Urinary bladder (tissue), 4 donors: ENCODE measurements around the gene GNAZ. TPM values are rescaled to one million over a fixed set of nuclear protein-coding genes. Genes with fewer than 3 reads are reported as not detected.
"Not testable (repeated sequence)": the region's sequence is repeated elsewhere in the genome, so short reads cannot be mapped to it uniquely, and the experiment has no call there.

Experiments
- DNase-seq: peaks from one replicate; pipeline ENCODE4 v3.0.0-alpha.2; 2015; ENCODE audit errors: extremely low spot score
- H3K27ac ChIP-seq: one replicate; pipeline ENCODE4 v1.5.1; 2013; ENCODE audit warnings: low read depth, mild to moderate bottlenecking, moderate library complexity
- H3K36me3 ChIP-seq: one replicate; pipeline ENCODE4 v1.6.1; 2013; ENCODE audit warnings: mild to moderate bottlenecking, moderate library complexity; ENCODE audit not compliant: insufficient read depth
- H3K4me1 ChIP-seq: one replicate; pipeline ENCODE4 v1.6.1; 2013; ENCODE audit warnings: mild to moderate bottlenecking, moderate library complexity; ENCODE audit not compliant: insufficient read depth
- H3K4me3 ChIP-seq: one replicate; pipeline ENCODE4 v1.5.1; 2013; ENCODE audit warnings: low read depth, low read length
- WGBS: extraction: QIAGEN DNeasy Blood & Tissue Kit; methylation state at CpG from one replicate; pipeline ENCODE4 v1.1.7; 2013; 5-methylcytosine and 5-hydroxymethylcytosine counted together
- polyA plus RNA-seq: library from polyadenylated mRNA; stranded (reverse); fragments of 200-250 nt; gene quantifications from one replicate; pipeline ENCODE4 v1.2.3, GENCODE V29; 2013
- total RNA-seq: library from RNA; depleted of rRNA; stranded (reverse); fragments of >200 nt; gene quantifications from one replicate; pipeline ENCODE4 v1.2.3, GENCODE V29; 2014
- donor health status: healthy with polysubstance abuse.
- donor health status: healthy.

Gene GNAZ
- total and polyA plus RNA-seq, 2 donors, result 5.4 to 12.2 TPM

- Histone ChIP-seq H3K4me3 (no peak overlapping the region), H3K36me3 (no peaks in the 10 kb centered on the region), H3K27ac (no peak overlapping the region), H3K4me1 (no peaks in the 10 kb centered on the region)
- no peak for DNase-seq
- whole genome bisulfite sequencing, result 72% methylated on average over 6 of the region's 6 CpGs
These were observed 34.6 kb upstream of the GNAZ start for GRCh38 chr22:23035557-23036277.

DNA sequence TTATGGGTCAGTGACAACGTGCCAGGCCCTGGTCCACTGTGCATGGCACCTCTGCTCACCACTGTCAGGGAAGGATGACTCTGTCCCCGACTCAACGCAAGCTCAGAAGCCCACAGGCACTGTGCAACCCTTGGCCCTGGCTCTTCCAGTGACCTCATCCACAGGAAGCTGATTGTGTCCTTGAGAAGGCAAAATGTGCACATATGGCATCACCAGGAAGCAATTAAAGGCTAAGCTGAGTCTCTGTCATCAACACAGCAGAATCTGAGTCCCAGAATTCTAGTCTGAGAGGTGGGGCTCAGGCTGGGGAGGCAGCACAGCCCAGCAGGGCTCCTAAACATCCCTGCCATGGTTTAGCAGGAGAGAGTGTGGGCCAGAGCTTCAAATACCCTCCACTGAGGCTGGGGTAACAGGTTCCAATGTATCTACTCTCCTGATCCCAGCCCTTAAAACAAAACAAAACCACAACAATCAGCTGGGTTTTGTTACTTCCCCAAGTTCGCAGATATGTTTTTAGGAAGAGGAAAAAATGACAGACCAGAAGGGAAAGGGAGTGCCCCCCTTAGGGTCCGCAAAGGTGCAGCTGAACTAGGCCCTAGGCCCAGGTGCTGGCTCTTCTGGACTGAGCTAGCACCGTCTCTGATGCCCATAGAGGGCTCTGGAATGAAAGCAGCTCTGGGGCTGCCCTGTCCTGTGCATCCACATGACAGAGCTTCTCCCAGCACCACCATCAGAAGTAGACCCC, 33.5 kb upstream of the GNAZ start:
- DNase-seq, result no peak
- Histone ChIP-seq H3K4me3 (no peak overlapping the region), H3K36me3 (no peaks in the 10 kb centered on the region), H3K27ac (no peak overlapping the region), H3K4me1 (no peaks in the 10 kb centered on the region)
- 69% methylated on average over 6 of the region's 6 CpGs for WGBS

- DNase-seq, result no peak
- WGBS, result 86% methylated on average over 8 of the region's 8 CpGs
- Histone ChIP-seq H3K27ac (no peak overlapping the region), H3K4me3 (no peak overlapping the region), H3K36me3 (no peaks in the 10 kb centered on the region), H3K4me1 (no peaks in the 10 kb centered on the region)
These were observed 32.6 kb upstream of the GNAZ start for GRCh38 chr22:23037429-23038333.

GRCh38 chr22:23038334-23038642, 32.0 kb upstream of the GNAZ start:
- no peaks in the 10 kb centered on the region for H3K36me3 ChIP-seq
- no peaks in the 10 kb centered on the region for H3K4me1 ChIP-seq
- 85% methylated on average over 6 of the region's 6 CpGs for WGBS
- H3K4me3 ChIP-seq, result no peak overlapping the region
- no peak for DNase-seq
- no peak overlapping the region for H3K27ac ChIP-seq

DNA sequence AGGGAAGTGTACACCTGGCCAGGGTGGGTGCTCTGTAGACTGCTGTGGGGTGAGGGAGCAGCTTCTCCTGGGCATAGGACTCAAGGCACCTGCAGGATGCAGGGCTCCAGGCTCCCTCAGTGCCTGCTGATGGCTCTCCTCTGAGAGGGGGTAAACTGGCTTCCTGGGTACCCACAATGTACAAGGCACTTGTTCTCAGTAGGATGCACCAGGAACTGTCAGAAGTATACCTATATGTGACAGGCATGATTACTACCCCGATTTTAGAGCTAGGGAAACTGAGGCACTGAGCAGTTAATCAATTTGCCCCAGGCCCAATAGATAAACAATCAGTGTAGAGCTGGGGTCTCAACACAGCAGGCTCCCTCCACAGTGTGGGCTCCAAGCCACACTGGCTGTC, 31.4 kb upstream of the GNAZ start:
- DNase-seq, result no peak
- H3K4me3 ChIP-seq, result no peak overlapping the region
- H3K27ac ChIP-seq, result no peak overlapping the region
- no peaks in the 10 kb centered on the region for H3K36me3 ChIP-seq
- WGBS, result 83% methylated on average over 1 of the region's 1 CpG
- no peaks in the 10 kb centered on the region for H3K4me1 ChIP-seq

GRCh38 chr22:23042179-23042578, 28.1 kb upstream of the GNAZ start:
- H3K4me3 ChIP-seq, result no peak overlapping the region
- H3K4me1 ChIP-seq, result no peaks in the 10 kb centered on the region
- no peaks in the 10 kb centered on the region for H3K36me3 ChIP-seq
- no peak for DNase-seq
- no peak overlapping the region for H3K27ac ChIP-seq
- WGBS, result 60% methylated on average over 3 of the region's 3 CpGs

GRCh38 chr22:23044570-23044969, 25.7 kb upstream of the GNAZ start:
- Histone ChIP-seq H3K4me3 (no peak overlapping the region), H3K4me1 (no peaks in the 10 kb centered on the region), H3K27ac (no peak overlapping the region), H3K36me3 (no peaks in the 10 kb centered on the region)
- WGBS, result 29% methylated on average over 1 of the region's 1 CpG
- no peak for DNase-seq

DNA sequence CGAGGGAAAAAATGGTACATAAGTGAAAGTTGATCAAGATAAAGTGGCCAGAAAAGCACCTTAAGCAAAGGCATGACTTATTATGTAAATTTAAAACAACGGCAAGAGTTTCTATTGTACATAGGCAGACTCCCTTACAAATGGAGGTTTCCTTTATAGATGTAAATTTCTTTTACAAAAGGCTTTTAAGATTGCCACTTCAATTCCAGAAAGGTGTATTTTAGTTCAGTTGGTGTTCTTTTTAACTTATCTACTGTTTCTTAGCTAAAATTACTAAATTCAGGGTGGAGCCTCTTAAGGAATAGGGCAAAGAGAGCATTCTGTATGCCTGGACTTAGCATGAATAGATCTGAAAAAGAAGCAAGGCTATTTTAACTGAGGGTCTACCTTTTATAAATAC, 24.9 kb upstream of the GNAZ start:
- H3K27ac ChIP-seq, result no peak overlapping the region
- DNase-seq, result no peak
- WGBS, result 62% methylated on average over 2 of the region's 2 CpGs

DNA sequence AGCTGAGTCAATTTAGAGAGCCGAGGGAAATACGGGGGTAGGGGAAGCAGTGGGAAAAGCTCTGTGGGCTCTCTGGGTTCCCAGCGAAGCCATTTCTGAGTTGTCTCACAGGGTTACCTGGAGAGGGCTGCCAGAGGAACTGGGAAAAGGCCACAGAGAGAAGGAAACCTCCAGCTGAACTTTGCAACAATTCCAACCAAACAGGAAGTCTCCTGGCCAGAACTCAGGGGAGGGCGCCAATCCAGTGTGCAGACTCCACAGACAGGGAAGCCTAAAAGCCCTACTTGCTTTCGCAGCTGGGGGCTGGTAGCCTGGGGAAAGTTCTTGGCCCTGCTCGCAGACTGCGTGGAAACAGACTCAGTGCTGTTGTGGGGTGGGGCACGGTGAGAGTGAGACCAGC, 23.1 kb upstream of the GNAZ start:
- no peak overlapping the region for H3K4me3 ChIP-seq
- H3K36me3 ChIP-seq, result no peaks in the 10 kb centered on the region
- no peak for DNase-seq
- no peak overlapping the region for H3K27ac ChIP-seq
- WGBS, result 83% methylated on average over 8 of the region's 8 CpGs
- no peaks in the 10 kb centered on the region for H3K4me1 ChIP-seq

More for the DNA sequence above, 24.9 kb upstream of the GNAZ start:
- Histone ChIP-seq H3K36me3 (no peaks in the 10 kb centered on the region), H3K4me3 (no peak overlapping the region), H3K4me1 (no peaks in the 10 kb centered on the region)

GRCh38 chr22:23047742-23048141, 22.6 kb upstream of the GNAZ start:
- no peak for DNase-seq
- H3K4me1 ChIP-seq, result no peaks in the 10 kb centered on the region
- no peak overlapping the region for H3K27ac ChIP-seq
- WGBS, result 91% methylated on average over 6 of the region's 6 CpGs
- no peaks in the 10 kb centered on the region for H3K36me3 ChIP-seq
- H3K4me3 ChIP-seq, result no peak overlapping the region

GRCh38 chr22:23050546-23050945, 19.8 kb upstream of the GNAZ start:
- H3K27ac ChIP-seq, H3K4me3 ChIP-seq, DNase-seq, H3K36me3 ChIP-seq, H3K4me1 ChIP-seq: not testable (repeated sequence)
- WGBS, result 84% methylated on average over 1 of the region's 1 CpG

- no peak overlapping the region for H3K4me3 ChIP-seq
- no peak for DNase-seq
- no peaks in the 10 kb centered on the region for H3K4me1 ChIP-seq
- no peak overlapping the region for H3K27ac ChIP-seq
- whole genome bisulfite sequencing, result 44% methylated on average over 5 of the region's 5 CpGs
- no peaks in the 10 kb centered on the region for H3K36me3 ChIP-seq
These were observed 17.1 kb upstream of the GNAZ start for GRCh38 chr22:23053051-23053707.

DNA sequence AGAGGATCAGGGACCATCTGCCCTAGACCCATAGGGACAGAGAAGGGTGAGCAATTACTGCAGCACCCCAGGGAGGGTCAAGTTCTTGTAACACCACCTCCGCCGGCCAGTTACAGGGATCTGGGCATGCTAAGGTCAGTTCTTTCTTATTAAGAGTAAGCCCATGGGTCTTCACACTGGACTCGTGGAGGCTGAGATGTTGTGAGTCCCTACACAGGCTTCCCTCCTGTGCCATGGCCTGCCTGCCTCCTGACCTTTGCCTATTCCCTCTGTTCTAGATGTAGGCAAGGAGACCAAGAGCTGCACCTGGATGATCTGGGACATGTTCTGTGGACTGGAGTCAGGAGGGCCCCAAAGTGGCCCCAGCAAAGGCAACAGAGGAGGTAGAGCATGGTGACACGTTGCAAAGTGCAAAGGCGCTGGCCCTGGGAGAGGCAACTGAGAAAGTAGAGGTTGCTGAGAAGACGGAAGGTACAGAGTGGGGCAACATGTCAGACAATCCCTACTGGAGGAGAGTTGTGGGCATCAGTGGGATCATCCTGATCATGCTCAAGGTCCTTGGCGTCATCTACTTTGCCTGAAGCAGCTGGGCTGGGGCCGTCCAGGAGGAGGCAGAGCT, 16.3 kb upstream of the GNAZ start:
- no peak for DNase-seq
- H3K4me3 ChIP-seq, result no peak overlapping the region
- no peaks in the 10 kb centered on the region for H3K36me3 ChIP-seq
- H3K4me1 ChIP-seq, result no peaks in the 10 kb centered on the region
- no peak overlapping the region for H3K27ac ChIP-seq
- WGBS, result 86% methylated on average over 8 of the region's 8 CpGs
